SKM-1 (cell line): Measurements from ENCODE around the gene TNS4.
"Not testable (repeated sequence)": the region's sequence is repeated elsewhere in the genome, so short reads cannot be mapped to it uniquely, and the experiment has no call there.

Experiments used
- DNase-seq: peaks from one replicate; lab custom pipeline; 2025; ENCODE audit not compliant: unreplicated experiment; lab: John Stamatoyannopoulos, UW

The TNS4 gene, protein sequence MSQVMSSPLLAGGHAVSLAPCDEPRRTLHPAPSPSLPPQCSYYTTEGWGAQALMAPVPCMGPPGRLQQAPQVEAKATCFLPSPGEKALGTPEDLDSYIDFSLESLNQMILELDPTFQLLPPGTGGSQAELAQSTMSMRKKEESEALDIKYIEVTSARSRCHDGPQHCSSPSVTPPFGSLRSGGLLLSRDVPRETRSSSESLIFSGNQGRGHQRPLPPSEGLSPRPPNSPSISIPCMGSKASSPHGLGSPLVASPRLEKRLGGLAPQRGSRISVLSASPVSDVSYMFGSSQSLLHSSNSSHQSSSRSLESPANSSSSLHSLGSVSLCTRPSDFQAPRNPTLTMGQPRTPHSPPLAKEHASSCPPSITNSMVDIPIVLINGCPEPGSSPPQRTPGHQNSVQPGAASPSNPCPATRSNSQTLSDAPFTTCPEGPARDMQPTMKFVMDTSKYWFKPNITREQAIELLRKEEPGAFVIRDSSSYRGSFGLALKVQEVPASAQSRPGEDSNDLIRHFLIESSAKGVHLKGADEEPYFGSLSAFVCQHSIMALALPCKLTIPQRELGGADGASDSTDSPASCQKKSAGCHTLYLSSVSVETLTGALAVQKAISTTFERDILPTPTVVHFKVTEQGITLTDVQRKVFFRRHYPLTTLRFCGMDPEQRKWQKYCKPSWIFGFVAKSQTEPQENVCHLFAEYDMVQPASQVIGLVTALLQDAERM

DNA sequence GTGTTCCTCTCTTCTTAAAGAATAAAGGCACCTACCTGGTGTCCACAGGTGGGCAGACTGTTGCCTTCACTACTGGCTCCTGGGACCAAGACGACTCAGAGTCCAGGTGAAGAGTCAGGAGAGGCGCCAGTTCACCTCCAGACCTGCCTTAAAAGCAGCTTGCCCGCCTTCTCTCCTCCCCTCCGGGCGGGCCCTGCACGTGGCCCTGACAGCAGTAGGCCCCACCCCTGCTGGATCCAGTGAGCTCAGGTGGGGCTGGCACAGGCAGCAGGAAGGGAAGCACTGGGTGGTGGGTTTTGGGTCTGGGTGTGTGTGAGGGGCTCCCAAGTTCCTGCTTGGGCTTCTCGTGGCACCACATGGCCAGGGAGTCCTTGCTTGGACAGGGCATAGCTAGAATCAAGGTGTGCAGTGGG, at the start of gene TNS4:
TNS4 (minus strand) TSS at position 125 of the 413 bp plus-strand sequence. CDS start 5,198 bp downstream, outside the sequence.
- DNase-seq: no peak

DNA sequence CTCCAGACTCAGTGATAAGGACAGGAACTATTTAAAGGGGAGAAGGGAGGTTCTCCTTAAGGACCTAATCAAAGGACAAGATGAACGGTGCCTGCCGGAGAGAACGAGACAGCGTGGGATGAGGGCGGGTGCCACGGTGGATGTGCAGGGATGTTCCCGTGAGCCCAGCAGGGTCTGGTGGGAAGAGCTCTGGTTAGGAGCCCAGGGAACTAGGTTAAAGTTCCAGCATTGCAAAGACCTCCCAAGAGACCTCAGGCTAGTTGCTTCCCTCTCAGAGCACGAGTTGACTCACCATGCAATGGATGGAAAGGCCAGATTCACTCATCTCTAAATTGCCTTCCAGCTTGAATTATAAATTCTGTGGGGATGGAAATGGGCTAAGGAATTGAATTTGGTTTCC, 49.2 kb upstream of the TNS4 start:
- DNase-seq: no peak

DNA sequence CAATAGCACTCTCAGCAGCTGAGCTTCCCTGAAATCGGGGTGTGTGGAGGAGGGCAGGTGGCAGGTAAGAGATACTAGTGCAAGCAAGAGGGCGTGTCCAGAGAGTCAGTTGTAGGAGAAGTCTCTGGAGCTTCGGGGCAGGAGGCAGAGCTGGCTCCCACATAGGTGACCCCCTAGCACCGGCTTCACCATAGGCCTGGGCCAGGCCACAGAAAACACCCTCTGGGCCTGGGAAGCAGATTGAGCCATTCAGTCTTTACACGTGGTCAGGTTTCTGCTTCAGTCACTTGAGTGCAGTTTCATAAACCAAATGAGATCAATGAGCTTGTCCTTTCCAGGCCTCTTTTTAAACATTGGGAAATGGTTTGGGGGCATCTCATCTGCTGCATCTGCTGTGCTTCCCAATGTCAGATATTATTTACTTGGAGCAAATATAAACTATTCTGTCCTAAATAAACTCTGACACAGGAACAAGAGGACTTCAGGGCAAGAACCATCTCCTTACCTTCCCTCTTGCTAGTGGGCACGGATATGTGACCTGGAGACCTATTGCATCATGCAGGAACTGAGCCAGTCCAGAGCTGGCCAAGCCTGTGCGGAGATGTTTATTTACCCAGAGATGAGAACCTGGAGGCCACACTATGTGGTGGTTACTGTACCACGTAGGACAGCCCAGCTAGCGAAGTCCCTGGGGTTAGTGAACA, 47.7 kb upstream of the TNS4 start:
- no peak for DNase-seq

- DNase-seq: no peak
Measured at GRCh38 chr17:40548491-40548981, 47.1 kb upstream of the TNS4 start.

DNA sequence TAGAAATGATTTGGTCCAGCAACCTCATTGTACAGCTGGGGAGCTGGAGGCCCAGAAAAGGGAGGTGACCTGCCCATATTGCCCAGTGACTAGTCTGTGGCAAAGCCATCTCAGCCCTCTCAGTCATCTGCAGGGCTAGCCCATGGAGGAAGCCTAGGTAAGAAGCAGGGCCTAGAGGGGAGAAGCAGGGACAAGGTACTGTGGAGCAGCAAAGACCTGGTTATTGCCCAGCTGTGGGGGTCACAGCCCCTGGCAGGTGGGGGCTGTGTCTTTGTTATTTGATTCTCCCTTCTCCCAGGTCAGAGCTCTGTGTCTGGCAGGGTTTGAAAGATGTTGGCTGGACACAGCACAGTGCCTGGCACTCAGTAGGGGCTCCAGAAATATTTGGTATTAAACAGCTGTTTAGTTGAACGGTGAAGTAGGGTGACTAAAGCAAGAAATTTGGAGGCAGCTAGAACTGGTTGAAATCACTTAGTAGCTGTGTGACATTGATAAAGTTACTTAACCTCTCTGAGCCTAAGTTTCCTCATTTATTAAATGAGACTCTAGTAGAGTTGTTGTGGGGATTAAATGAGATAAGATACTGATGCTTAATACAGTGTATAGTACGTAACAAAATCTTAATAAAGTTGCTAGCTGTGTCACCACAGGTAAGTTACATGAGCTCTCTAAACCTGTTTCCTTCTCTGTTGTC, 46.5 kb upstream of the TNS4 start:
- DNase-seq: no peak

- peak; percentile 43 for DNase-seq
Measured at GRCh38 chr17:40547079-40547784, 45.8 kb upstream of the TNS4 start.

DNA sequence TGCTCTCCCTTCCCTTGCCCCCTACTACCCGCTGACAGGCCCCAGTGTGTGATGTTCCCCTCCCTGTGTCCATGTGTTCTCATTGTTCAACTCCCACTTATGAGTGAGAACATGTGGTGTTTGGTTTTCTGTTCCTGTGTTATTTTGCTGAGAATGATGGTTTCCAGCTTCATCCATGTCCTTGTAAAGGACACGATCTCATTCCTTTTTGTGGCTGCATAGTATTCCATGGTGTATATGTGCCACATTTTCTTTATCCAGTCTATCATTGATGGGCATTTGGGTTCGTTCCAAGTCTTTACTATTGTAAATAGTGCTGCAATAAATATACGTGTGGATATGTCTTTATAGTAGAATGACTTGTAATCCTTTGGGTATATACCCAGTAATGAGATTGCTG, 45.1 kb upstream of the TNS4 start:
- not testable (repeated sequence) for DNase-seq

GRCh38 chr17:40545660-40546059, 44.2 kb upstream of the TNS4 start:
- DNase-seq: no peak

- no peak for DNase-seq
Measured at GRCh38 chr17:40542558-40543411, 41.4 kb upstream of the TNS4 start.

DNA sequence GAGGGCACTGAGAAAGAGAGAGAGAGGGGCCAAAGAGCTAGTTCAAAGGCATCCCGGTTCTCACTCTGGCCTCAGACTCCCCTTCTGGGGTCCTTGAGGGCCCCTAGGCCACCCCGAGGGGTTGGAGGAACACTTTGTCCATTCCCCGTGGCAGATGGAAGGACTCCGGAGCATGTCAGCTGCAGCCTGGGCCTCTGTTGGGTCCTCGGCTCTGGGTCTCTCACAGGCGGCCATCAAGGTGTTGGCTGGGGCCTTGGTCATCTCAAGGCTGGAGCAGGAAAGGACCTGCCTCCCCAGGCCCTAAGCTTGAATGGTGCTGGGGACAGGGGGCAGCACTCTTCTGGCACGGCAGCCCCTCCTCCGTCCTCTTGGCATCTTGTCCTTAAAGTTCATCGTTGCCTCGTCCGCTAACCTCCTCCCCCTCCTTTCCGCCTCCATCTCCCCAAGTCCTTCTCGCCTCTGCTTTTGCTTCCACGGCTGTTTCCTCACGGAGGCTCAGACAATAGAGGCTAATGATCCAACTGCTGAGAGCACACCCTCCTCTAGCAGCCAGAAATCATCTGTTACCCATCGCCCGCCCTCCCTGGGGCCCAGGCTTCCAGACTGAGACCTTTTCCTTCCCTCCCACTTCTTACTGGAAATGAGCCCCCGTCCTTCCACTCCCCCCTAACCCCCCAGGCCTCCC, 40.6 kb upstream of the TNS4 start:
- DNase-seq: no peak

DNA sequence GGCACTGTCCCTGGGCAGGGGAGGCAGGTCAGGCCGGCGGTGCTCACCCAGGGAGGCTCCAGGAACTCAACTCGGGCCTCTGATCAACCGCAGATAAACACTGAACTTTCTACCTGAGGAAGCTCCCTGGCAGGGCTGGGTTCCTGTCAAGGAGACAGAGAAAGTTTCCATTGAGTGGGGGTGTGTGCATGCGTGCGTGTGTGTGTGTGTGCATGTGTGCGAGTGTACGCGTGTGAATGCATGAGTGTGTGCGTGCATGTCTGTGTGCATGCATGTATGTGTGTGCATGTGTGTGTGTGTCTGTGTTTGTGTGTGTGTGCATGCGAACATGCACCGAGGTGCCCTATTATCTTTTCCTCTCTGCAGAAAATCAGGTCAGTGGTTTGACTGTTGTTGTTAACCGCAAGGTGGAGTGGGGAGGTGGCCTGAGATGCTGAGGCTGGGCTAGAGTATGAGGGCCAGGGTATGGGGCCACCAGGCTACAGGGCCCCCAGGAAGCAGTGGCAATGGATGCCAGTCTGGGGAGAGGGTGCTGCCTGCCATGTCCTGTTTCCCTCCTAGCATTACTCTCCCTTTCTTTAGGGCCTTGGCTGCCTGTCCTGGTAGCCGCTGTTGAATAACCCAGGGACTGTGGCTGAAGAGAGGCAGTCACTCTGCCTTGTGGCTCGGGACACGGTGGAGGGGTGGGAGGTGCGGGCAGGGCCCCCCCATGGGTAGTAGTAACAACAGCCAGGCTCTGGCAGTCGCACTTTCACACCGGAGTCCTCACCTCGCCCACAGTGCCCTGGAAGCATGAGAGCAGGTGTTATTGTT, 39.8 kb upstream of the TNS4 start:
- no peak for DNase-seq

DNA sequence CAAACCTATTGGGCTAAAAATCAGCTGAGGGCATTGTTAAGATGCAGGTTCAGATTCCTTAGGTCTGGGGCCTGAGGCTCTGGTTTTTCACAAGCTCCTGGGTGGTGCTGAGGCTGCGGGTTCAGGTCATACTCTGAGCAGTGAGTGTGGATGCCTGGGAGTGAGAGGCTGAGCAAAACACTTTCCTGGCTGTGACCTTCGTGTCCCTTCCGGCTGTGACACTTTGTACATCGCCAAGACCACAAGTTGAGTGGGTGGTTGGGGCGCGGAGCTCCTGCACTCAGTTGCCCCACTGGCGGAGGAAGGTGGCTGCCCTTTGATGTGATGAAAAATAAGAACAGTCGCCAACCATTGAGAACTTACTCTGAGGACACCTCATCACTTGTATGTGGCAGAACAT, 39.0 kb upstream of the TNS4 start:
- no peak for DNase-seq

DNA sequence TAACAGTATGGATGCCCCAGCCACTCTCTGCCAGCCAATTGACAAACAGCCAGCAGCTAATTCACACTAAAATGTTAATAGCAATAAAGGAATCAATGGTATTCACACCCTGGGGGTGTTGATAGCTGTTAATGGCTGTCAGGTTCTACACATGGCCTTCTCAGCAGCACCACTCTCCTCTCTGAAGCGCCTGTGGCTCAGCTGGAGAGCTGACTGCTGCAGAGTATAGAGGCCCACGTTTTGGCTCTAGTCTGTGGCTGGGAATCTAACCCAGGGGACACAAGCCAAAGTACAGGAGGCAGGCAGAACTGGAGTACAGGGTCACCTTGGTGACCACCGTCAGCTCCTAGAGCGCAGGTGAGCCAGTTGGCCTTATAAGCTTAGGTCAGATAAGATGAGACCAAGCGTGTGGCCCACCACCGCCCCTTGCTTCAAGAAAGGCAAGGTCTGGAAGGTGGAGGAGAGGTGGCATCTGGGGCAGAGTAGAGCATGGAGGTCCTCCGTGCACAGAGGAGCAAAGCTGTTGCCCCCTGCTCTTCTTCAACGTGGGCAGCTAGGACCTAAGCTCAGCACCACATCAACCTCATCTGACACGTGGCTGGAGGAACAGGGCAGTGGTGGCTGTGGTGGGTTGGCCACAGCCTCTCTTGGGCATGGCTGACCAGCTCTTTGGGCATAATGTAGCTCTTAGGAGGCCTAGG, 38.4 kb upstream of the TNS4 start:
- DNase-seq: no peak

GRCh38 chr17:40538936-40539705, 37.7 kb upstream of the TNS4 start:
- no peak for DNase-seq

- peak; percentile 15 for DNase-seq
Measured at GRCh38 chr17:40538019-40538935, 36.9 kb upstream of the TNS4 start.
